22Rv1 (cell line): ENCODE measurements around the gene NIPBL.
"Not testable (repeated sequence)": the region's sequence is repeated elsewhere in the genome, so short reads cannot be mapped to it uniquely, and the experiment has no call there.

Experiments
- H3K27ac ChIP-seq: fragments of 450-650 bp; 2 replicates; pipeline ENCODE4 v1.5.1; 2017
- ZFX ChIP-seq: fragments of 450-650 bp; IDR thresholded peaks from 2 replicates; pipeline ENCODE4 v1.6.1; 2017; ENCODE audit warnings: antibody characterized with exemption, borderline replicate concordance
- TF ChIP-seq, protein P1 (sequence below): fragments of 450-650 bp; IDR thresholded peaks from 2 replicates; pipeline ENCODE4 v1.5.1; 2017; ENCODE audit warnings: mild to moderate bottlenecking

NIPBL gene

DNA sequence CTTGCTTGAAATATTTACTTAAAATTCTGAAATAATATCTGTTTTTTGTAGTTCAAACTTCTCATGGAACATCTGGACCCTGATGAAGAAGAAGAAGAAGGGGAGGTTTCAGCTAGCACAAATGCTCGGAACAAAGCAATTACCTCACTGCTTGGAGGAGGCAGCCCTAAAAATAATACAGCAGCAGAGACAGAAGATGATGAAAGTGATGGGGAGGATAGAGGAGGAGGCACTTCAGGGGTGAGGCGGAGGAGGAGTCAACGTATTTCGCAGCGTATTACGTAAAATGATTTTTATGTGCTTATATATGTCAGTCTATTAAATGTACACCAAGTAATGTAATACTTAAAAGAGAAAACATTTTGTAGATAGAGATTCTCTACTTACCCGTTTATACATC is 187.2 kb downstream of the NIPBL start:
- no peak overlapping the region for H3K27ac ChIP-seq
- TF ChIP-seq ZFX = no peak
- TF ChIP-seq, protein P1, sequence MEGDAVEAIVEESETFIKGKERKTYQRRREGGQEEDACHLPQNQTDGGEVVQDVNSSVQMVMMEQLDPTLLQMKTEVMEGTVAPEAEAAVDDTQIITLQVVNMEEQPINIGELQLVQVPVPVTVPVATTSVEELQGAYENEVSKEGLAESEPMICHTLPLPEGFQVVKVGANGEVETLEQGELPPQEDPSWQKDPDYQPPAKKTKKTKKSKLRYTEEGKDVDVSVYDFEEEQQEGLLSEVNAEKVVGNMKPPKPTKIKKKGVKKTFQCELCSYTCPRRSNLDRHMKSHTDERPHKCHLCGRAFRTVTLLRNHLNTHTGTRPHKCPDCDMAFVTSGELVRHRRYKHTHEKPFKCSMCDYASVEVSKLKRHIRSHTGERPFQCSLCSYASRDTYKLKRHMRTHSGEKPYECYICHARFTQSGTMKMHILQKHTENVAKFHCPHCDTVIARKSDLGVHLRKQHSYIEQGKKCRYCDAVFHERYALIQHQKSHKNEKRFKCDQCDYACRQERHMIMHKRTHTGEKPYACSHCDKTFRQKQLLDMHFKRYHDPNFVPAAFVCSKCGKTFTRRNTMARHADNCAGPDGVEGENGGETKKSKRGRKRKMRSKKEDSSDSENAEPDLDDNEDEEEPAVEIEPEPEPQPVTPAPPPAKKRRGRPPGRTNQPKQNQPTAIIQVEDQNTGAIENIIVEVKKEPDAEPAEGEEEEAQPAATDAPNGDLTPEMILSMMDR = no peak

DNA sequence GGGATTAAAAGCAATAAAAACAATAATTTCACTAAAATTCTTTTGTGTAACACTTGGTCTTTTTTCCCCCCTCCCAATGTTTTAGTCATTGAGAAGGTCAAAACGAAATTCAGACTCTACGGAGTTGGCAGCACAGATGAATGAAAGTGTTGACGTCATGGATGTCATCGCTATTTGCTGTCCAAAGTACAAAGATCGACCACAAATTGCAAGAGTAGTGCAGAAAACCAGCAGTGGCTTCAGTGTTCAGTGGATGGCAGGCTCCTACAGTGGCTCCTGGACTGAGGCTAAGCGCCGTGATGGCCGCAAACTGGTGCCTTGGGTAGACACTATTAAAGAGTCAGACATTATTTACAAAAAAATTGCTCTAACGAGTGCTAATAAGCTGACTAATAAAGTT is 187.9 kb downstream of the NIPBL start:
- TF ChIP-seq, protein P1 = no peak
- TF ChIP-seq ZFX = no peak
- H3K27ac ChIP-seq = no peak overlapping the region

DNA sequence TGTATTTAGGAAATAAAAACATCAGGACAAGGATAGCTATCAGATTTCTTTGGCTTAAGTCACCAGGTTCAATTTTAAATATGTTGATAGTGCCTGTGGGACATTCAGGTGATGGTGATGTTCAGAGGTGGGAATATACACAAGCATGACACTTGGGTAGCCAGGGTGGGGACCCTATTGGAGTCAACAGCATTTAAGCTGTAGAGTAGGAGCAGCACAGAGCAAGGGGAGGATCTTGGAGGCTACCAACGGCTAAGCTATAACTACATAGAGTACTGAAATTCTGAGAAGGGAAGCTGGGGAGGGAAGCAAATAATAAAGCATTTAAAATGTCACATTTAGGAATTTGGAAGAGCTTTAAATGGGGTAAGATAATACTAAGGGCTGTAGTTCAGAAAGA is 194.9 kb downstream of the NIPBL start:
- TF ChIP-seq, protein P1 = no peak
- TF ChIP-seq ZFX = no peak
- no peak overlapping the region for H3K27ac ChIP-seq

DNA sequence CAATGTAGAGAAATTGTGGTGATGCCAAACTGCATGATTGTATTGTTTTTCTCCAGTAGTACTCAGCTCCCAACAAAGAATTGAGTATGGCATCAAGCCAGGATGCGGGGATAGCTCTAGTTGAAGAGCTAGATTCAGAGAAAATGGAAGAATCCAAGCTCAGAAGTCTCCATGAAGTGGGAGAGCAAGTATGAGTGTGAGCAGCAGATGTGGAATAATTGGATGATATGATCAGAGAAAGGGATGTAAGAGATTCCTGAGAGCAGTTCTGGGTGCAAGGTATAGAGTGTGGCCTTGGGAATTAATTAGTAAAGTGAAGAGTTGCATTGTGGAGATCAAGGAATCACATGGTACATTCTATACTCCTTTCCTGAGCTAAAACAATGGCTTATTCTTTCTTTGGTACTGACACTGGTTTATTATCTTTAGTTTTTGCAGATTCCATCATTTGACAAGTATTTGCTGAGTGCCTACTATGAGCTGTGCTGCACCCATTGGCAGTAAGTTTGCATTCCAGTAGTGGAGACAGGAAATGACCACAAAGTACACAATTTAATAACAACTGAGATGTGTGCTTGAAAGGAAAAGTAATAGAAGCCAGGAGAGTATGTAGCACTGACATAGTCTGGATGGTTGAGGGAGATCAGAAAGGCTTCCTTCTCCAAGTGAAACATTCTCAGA is 195.5 kb downstream of the NIPBL start:
- H3K27ac ChIP-seq = no peak overlapping the region
- TF ChIP-seq, protein P1 = no peak
- TF ChIP-seq ZFX = no peak

DNA sequence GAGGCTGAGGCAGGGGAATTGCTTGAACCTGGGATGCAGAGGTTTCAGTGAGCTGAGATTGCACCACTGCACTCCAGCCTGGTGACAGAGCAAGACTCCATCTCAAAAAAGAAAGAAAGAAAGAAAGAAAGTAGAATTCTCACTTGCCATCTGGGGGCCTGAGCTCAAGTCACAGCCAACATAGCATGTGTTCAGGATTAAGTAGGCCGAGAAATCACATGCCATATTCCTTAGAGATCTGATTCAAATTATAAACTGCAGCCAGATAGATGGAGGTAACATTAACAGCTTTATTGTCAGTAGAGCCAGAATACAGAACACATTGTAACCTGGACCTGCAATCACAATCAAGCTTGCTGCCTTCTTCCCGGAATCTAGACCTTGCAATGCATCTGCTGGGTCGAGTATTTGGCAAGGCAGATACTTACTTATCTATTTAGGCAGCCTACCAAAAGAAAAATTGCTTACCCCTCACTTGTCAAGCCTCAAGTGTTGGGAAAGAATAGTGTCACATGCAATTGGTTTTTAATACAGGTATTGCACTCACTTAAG is 198.9 kb downstream of the NIPBL start:
- no peak overlapping the region for H3K27ac ChIP-seq
- TF ChIP-seq, protein P1 = no peak
- no peak for TF ChIP-seq ZFX

DNA sequence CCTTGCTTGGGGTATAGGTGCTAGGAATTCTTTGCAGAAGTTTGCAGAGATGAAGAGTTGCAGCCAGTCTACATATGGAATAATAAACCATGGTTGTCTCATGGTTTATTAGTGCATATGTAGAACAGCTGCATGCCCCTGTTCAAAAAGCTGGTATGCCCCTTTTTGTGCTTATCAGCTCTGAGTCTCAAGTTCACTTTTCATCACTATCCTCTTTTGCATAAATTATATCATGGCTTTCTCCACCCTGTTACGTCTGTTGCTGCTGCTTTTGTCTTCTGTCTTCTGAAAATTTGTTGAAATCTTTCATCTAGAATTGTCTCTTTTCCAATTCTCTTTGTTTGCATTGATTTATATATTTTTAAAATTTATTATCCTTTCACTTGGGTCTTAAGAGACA is 200.6 kb downstream of the NIPBL start:
- H3K27ac ChIP-seq = no peak overlapping the region
- TF ChIP-seq, protein P1 = no peak
- no peak for TF ChIP-seq ZFX

DNA sequence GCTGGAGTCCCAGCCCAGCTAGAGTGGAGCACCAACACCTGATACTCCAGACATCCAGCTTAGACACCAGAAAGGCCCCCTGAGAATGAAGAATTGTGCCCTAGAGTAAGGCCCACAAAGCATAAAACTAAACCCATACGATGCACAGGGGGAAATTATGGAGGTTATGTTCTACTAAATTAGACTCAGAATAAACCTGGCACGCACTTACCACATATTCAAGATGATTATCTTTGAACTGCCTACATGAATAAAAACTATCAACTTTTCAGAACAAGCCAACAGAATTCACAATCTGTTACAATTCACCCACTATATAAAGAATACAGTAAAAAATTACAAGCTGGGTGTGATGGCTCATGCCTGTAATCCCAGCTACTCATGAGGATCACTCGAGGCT is 204.1 kb downstream of the NIPBL start:
- TF ChIP-seq, protein P1 = no peak
- TF ChIP-seq ZFX = no peak
- no peak overlapping the region for H3K27ac ChIP-seq

DNA sequence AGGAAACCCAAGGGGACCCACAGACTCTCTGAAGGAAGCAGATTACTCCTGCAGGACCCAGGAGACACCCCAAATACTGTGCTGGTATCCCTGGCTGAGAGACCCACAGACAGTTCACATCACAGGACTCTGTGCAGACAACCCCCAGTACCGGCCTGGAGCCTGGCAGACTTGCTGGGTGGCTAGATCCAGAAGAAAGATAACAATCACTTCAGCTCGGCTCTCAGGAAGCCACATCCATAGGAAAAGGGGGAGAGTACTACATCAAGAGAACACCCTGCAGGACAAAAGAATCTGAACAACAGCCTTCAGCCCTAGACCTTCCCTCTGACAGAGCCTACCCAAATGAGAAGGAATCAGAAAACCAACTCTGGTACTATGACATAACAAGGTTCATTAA is 206.4 kb downstream of the NIPBL start:
- not testable (repeated sequence) for H3K27ac ChIP-seq

DNA sequence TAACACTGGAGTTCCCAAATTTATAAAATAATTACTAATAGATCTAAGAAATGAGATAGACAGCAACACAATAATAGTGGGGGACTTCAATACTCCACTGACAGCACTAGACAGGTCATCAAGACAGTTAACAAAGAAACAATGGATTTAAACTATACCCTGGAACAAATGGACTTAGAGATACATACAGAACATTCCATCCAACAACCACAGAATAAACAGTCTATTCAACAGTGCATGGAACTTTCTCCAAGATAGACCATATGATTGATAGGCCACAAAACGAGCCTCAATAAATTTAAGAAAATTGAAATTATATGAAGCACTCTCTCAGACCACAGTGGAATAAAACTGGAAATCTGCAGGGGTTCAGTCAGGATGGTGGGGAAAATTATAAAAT is 209.5 kb downstream of the NIPBL start:
- H3K27ac ChIP-seq = not testable (repeated sequence)
